Fibroblast of mammary gland (primary cell): ENCODE data around the gene VPS13D.

ENCODE experiments used
- DNase-seq: peaks from one replicate; pipeline ENCODE4 v3.0.0-alpha.2; 2010; ENCODE audit warnings: low read depth
- H3K4me3 ChIP-seq: 2 replicates; pipeline ENCODE4 v1.5.1; 2011; ENCODE audit warnings: low read depth, mild to moderate bottlenecking, low read length, moderate library complexity; ENCODE audit not compliant: control insufficient read depth
- TF ChIP-seq, protein P1 (sequence below): conservative IDR thresholded peaks from 2 replicates; pipeline ENCODE4 v1.5.1; 2011; ENCODE audit warnings: low read depth, low read length, inconsistent platforms; ENCODE audit not compliant: control insufficient read depth, insufficient read depth

Gene VPS13D

GRCh38 chr1:12511516-12512468, 282.0 kb downstream of the VPS13D start:
- peak; percentile 37 for DNase-seq
- no peak overlapping the region for H3K4me3 ChIP-seq
- TF ChIP-seq, protein P1, sequence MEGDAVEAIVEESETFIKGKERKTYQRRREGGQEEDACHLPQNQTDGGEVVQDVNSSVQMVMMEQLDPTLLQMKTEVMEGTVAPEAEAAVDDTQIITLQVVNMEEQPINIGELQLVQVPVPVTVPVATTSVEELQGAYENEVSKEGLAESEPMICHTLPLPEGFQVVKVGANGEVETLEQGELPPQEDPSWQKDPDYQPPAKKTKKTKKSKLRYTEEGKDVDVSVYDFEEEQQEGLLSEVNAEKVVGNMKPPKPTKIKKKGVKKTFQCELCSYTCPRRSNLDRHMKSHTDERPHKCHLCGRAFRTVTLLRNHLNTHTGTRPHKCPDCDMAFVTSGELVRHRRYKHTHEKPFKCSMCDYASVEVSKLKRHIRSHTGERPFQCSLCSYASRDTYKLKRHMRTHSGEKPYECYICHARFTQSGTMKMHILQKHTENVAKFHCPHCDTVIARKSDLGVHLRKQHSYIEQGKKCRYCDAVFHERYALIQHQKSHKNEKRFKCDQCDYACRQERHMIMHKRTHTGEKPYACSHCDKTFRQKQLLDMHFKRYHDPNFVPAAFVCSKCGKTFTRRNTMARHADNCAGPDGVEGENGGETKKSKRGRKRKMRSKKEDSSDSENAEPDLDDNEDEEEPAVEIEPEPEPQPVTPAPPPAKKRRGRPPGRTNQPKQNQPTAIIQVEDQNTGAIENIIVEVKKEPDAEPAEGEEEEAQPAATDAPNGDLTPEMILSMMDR = no peak

DNA sequence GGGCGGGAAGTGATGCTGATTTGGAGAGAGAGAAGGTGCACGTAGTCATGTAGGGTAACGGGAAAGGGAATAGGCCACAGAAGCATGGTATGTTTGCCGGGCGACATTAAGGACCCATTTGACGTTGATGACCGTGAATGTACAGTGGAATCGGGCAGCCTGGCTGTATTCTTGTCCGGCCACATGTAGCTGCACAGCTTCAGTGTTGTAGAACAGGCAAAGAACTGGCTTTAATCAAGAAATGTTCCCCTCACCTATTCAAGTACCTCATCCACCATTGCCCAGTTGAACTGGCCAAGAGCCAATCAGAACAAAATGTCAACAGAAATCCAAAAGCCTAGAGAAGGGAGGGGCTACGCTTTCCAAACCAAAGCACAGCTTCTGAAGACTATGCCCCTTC, 283.4 kb downstream of the VPS13D start:
- no peak overlapping the region for H3K4me3 ChIP-seq
- TF ChIP-seq, protein P1 = no peak
- no peak for DNase-seq

GRCh38 chr1:12514590-12514989, 284.8 kb downstream of the VPS13D start:
- TF ChIP-seq, protein P1 = no peak
- H3K4me3 ChIP-seq = no peak overlapping the region
- DNase-seq = no peak

DNA sequence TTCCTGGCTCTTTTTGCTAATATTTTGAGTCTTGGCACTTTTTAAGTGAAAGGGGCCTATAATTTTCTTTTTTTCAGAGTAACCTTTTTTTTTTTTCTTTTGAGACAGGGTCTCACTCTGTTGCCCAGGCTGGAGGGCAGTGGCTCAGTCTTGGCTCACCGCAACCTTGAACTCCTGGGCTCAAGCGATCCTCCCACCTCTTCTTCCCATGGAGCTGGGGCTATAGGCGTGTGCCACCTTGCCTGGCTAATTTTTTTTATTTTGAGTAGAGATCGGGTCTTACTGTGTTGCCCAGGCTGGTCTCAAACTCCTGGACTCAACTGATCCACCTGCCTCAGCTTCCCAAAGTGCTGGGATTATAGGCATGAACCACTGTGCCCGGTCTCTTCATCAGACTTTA, 285.4 kb downstream of the VPS13D start:
- TF ChIP-seq, protein P1 = no peak
- H3K4me3 ChIP-seq = no peak overlapping the region
- no peak for DNase-seq

- TF ChIP-seq, protein P1 = no peak
- DNase-seq = no peak
These were observed 286.9 kb downstream of the VPS13D start for GRCh38 chr1:12516741-12517140.

GRCh38 chr1:12518931-12519692, 289.3 kb downstream of the VPS13D start:
- H3K4me3 ChIP-seq = no peak overlapping the region
- TF ChIP-seq, protein P1 = no peak
- DNase-seq = peak; percentile 85

More at GRCh38 chr1:12516741-12517140, 286.9 kb downstream of the VPS13D start:
- no peak overlapping the region for H3K4me3 ChIP-seq
